Skin epidermis (tissue), 12 donors: Measurements from ENCODE around the gene FHOD3.
"Not testable (repeated sequence)": the region's sequence is repeated elsewhere in the genome, so short reads cannot be mapped to it uniquely, and the experiment has no call there.

Experiments
- H3K27ac ChIP-seq, 21 experiments: fragments of 200-600 bp; sonication (generic) in 11 of 21; one replicate each; pipeline ENCODE4 v1.5.0; 2020; ENCODE audit warnings: mild to moderate bottlenecking in 3 of 21, inconsistent platforms in 2 of 21, moderate library complexity in 2 of 21
- H3K4me3 ChIP-seq, 7 experiments: fragments of 200-600 bp; sonication (generic) in 2 of 7; one replicate each; pipeline ENCODE4 v1.5.0; 2020; ENCODE audit warnings: inconsistent platforms in 2 of 7, mild to moderate bottlenecking in 2 of 7, moderate library complexity in 1 of 7

The FHOD3 gene

DNA sequence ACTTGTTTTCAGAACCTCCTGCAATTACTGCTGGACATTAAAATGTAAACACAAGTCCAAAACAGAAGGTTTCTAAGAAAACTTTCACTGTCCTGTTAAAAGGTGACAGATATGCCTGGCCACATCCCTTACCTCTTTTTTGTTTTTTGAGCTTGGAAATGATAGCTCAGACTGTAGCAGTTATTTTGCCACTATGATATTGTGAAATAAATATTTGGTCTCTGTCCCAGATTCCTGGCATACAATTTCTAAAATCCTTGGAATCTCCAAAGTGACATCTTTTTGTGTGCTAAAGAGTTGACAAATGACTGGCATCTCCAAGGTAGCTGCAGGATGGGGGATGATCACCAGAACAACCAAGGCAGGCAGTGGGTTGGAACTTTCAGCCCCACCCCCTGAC is 514.4 kb downstream of the FHOD3 start:
- H3K4me3 ChIP-seq: no peak overlapping the region
- peak overlapping the region in 1 of 21 experiments; percentile 28 for H3K27ac ChIP-seq

DNA sequence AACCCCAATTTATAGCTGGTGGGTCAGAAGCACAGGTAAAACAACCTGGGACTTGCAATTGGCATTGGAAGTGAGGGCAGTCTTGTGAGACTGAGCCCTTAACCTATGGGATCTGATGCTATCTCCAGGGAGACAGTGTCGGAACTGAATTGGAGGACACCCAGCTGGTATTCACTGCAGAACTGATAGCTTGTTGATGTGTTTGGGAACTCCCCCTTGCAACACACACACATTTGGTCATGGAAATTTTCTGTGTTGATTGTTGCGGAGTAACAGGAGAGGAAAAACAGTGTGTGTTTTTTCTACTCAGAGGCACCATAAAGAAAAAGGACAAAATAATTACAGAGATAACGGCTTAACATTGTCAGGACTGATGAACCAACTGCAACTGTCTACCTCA is 515.2 kb downstream of the FHOD3 start:
- H3K27ac ChIP-seq: no peak overlapping the region
- H3K4me3 ChIP-seq: no peak overlapping the region

DNA sequence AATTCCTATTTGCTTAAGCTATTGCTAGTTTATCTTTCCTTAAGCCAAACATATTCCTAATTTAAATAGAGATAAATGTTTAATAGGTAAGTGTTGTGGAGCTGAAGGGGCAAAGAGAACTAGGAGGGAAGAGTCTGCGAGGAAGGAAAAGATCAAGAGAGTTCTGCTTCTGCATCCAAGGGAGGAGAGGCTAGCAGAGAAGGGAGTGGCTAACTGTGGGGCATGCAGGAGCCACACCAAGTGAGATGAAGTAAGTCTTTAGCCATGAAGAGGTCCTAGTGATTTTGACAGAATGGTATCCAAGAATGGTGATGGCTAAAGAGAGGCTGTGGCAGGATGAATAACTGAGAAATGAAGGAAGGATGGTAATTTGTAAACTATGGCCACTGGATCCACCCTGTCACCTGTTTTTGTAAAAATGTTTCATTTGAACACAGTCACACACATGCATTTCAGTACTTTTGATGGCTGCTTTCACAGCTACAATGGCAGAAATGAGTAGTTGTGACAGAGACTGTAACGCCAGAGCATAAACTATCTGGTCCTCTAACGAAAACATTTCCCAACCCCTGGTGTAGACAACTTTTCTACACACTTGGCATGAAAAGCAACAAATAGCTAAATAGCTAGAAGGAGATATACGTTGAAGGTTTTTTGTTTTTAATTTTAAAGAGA is 515.7 kb downstream of the FHOD3 start:
- H3K4me3 ChIP-seq: no peak overlapping the region

DNA sequence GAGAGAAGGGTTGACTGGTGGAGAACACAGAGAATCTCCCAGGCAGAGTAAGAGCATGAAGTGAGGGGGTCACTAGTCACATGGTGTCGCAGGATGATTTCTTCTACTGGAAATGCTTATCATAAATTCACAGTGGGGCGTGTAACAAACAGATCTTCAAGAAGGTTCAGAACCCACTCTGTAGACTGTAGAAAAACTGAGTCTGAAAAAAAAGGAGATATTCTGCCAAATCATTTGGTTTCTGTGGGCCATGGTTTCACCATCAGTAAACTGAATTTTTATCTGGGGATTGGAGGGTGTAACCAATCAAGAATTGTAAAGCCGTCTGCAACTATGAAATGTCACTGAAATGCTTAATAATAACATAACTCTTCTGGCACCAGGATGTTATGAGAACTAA is 516.3 kb downstream of the FHOD3 start:
- H3K27ac ChIP-seq: no peak overlapping the region

More for the DNA sequence above, 515.7 kb downstream of the FHOD3 start:
- no peak overlapping the region for H3K27ac ChIP-seq

GRCh38 chr18:36814994-36815393 is 517.5 kb downstream of the FHOD3 start:
- peak overlapping the region in 3 of 21 experiments; percentile 6 to 43 (median 12) for H3K27ac ChIP-seq
- no peak overlapping the region for H3K4me3 ChIP-seq

More for the DNA sequence above, 516.3 kb downstream of the FHOD3 start:
- H3K4me3 ChIP-seq: no peak overlapping the region

GRCh38 chr18:36816096-36816495 is 518.6 kb downstream of the FHOD3 start:
- H3K27ac ChIP-seq, H3K4me3 ChIP-seq: not testable (repeated sequence)

GRCh38 chr18:36817039-36817438 is 519.5 kb downstream of the FHOD3 start:
- Histone ChIP-seq H3K27ac (no peak overlapping the region), H3K4me3 (no peak overlapping the region)

DNA sequence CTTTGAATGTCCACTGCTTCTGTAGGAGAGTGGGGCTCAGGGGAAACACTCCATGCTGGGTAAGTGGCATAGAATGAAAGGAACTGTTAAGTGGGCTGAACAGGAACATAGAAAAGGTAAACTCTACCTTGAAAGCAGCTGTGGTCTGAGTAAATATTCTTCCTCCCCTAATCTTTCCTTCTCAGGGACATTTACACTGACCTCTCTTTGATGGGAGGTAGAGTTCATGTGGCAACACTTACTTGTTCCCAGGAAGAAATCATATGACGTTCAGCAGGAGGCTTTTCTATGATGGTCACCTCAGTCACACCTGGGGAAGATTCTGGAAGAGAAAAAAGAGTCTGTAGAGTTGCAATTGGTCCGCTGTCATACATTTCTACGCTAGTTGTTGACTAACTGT is 521.1 kb downstream of the FHOD3 start:
- Histone ChIP-seq H3K4me3 (no peak overlapping the region), H3K27ac (no peak overlapping the region)

- H3K27ac ChIP-seq: no peak overlapping the region
- H3K4me3 ChIP-seq: no peak overlapping the region
Observed at GRCh38 chr18:36819621-36820020, 522.1 kb downstream of the FHOD3 start.

GRCh38 chr18:36821681-36822080 is 524.2 kb downstream of the FHOD3 start:
- Histone ChIP-seq H3K27ac (no peak overlapping the region), H3K4me3 (no peak overlapping the region)

- no peak overlapping the region for H3K27ac ChIP-seq
- no peak overlapping the region for H3K4me3 ChIP-seq
Observed at GRCh38 chr18:36825526-36825925, 528.0 kb downstream of the FHOD3 start.

DNA sequence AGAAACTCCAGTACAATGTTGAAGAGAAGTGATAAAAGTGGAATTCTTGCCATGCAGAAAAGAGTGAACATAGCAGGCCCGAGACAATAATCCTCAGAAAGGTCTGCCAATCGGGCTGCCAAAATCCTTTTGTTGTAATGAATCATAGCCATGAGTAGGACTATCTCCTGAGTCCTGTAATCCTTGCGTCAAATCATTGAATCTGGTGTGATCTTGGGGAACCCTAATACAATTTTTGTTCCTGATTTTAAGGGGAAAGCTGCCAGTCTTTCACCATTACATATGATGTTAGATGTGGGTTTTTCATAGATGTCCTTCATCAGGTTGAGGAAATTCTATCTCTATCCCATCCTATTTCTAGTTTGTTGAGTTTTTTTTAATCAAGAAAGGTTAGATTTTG is 529.0 kb downstream of the FHOD3 start:
- H3K4me3 ChIP-seq: no peak overlapping the region

GRCh38 chr18:36828157-36828629 is 530.7 kb downstream of the FHOD3 start:
- Histone ChIP-seq H3K4me3 (peak overlapping the region; percentile 67 to 89 (median 81)), H3K27ac (peak overlapping the region; percentile 61 to 89 (median 83))

More for the DNA sequence above, 529.0 kb downstream of the FHOD3 start:
- no peak overlapping the region for H3K27ac ChIP-seq

DNA sequence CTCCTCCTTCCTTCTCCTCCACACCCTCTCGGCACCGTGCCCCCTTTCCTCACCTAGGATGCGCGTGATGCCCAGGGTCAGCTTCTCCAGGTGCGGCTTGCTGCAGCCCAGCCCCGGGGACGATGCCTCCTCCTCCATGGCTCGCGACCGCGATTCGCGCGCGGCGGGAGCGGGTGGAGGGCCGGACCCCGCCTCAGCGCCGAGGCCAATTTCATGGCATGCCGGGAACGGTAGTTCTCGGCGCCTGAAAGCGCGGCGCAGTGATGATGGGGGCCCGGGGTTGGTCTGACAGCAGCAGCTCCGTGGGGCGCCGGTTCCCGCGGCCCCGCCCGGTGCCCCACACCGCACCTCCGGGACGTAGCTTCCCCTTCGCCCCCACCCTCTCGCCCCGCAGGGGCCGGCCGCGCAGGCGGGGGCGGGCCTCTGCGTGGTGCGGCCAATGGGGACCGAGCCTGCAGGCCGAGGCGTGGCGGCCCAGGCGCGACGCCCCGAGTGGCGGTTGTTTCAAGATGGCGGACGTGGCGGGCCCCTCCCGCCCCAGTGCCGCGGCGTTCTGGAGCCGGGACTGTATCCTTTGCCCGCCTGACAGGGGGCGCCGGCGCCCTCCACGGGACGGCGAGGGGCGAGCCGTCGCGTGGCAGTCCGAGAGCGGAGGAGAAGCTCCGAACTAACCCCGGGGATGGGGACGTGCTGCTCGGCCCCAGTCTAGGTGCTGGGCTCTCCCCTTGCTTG is 531.3 kb downstream of the FHOD3 start, which contains the start of the genes KIAA1328 and TPGS2:
Gene KIAA1328, plus strand, starts transcription at position 498 of the 732 bp plus-strand sequence. Its CDS starts 12 bp downstream, at position 510.
Gene TPGS2, minus strand, starts transcription at position 373 of the 732 bp plus-strand sequence. Its CDS starts 235 bp downstream, at position 138.
- Histone ChIP-seq H3K4me3 (peak within 1 kb of the TSS; percentile 67 to 89 (median 81)), H3K27ac (peak within 1 kb of the TSS; percentile 61 to 89 (median 83))
